Activated CD4-positive, alpha-beta T cell treated with anti-CD3 and anti-CD28 coated beads, Interleukin-10, Interleukin-2, amounts not matched to agents 100 ng/mL and 50 ng/mL, durations not matched to agents 16 hours and 8 hours (primary cell): ENCODE measurements around the gene NUP214.

Experiments used
- DNase-seq: peaks from one replicate; pipeline ENCODE4 v3.0.0-alpha.2; 2020

Gene NUP214

DNA sequence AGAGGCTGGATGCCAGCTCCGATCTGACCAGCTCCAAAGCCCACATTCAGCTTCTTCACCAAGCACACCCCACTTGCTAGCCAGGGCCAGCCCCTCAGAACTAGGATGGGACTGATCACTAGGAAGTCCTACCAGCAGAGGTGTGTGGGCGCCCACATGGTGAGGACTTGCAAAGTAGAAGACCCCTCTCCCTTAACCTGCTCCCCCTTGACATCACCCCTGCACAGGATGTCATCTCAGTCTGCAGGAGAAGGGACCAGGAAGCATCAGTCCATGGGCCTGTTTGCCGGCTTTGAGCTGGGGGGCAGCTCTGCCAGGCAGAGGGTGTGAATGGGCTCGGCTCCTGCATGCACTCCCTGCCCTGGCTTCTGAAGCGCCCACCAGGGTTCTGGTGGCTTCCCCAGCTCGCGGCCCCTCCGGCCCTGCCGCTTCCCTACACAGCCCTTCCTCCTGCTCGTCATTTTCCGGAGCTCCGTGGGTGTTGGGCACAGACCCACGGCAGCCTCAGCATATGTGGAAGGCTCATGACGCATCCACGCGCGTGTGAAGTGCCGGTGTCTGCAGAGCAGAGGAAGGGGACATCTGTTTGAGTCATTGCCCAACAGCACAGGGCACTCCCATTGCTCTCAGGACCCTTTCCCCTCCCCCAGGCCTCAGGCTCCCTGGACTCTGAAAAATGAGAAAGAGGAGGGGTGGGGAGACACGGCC, 154.6 kb downstream of the NUP214 start:
- DNase-seq = no peak

DNA sequence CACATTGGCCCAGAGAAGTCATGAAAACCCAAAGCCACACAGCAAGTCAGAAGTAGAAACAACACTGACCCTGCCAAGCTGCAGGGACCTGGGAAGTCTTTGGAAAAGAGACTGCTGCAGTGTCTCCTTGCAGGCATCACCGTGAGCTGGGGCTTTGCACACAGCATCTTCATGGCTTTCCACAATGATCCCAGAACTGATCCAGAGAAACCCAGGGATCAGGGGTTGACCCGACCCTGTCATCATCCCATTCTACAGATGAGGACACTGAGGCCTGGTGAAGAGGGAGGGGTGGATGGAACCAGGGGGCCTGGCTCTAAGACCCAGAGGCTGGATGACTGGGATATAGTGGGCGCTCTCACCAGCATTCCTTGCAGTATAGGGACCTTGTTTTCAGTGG, 155.3 kb downstream of the NUP214 start:
- no peak for DNase-seq

DNA sequence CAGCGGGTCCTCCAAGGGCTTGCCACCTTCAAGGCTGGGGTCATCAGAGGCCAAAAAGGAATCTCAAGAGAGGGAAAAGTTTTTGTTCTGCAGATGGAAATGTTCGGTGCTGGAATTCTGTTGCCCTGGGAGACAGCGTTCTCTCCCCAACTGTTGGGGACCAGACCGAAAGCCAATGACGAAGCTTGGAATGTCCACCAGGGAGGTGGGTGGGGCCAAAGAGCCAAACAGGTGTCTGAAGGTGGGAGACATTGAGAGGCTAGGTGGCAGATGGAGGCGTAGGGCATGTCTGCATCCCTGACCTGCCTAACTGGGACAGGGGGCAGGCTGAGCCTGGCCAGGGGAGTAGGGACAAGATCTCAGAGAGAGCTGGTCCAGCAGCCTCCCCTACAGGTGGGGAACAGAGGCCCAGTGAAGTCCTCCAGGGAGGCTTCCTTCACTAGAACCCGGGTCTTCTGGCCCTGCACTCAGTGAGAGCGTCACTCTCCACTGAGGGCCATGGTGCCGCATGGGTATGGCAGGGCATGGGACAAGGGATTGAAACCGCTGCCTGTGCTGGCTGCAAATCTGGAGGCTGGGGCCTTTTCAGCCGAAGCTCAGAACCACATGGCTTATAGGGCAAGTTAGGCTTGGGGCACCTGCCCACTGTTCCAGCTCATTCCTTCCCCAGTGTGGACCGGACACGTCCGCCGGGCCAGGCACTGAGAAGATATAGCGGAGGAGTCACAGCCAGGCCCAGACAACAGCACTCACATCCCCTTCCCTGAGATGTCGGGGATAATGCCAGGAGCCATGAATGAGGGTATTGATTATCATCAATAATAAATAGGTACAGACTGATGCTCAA, 156.0 kb downstream of the NUP214 start:
- DNase-seq = no peak

DNA sequence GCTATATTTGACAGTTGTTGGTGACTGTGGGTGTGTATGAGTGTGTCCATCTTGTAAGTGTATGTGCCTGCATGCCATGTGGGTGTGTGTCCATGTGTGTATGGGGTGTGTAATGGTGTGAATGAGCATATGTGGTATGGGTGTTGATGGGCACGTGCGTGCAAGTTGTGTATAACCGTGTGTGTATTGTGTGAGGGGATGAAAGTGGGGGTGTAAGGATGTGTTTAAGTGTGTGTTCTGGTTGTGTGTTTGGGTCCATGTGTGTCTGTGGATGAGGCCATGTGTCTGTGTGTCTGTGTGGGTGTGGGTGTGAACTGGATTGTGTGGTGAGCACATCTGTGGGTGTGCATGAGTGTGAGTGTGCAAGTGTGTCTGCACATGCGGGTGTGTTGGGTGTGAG, 156.8 kb downstream of the NUP214 start:
- DNase-seq = no peak

DNA sequence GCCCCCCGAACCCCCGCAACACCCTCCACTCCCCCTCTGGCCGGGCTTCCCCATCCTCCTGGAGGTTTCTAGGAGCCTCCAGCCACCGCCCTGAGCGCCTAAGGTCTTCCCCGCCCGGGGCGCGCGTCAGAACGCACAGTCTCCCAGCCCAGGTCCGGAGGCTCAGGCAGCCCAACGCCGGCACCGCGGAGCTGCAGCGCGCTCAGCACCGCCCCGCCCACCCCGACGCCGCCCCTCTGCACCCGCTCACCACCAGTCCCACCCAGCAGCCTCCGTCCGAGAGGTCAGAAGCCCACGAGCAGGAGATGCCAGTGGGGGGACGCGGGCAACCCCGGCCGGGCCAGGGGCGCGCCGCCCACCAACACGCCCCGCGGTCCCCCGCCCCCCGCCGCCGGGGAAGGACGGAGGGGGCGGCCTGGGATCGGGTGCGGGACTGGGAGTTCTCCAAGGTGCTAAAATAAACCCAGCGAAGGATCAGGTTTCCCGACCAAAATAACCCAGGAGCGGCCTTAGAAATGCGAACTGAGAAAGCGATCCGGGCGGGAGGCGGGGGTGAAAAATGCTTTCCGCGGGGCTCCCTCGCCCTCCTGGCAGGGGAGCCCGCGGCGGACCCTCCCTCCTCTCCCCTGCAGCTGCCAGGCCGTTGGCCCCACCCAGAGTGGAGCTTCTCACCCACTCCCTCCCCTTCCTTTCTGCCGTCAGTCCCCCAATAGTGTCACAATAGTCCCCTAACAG, 157.5 kb downstream of the NUP214 start:
- no peak for DNase-seq
